Midbrain (tissue), 1 donor: ENCODE measurements around the gene OTUB2.

Source experiments
- DNase-seq: peaks from one replicate; lab custom pipeline; 2025; lab: John Stamatoyannopoulos, UW

The OTUB2 gene

GRCh38 chr14:94026173-94026888, at the start of gene OTUB2:
Gene OTUB2, plus strand, starts transcription at chr14:94026340. Its CDS starts 198 bp downstream, at chr14:94026538.
- DNase-seq: peak; percentile 98

DNA sequence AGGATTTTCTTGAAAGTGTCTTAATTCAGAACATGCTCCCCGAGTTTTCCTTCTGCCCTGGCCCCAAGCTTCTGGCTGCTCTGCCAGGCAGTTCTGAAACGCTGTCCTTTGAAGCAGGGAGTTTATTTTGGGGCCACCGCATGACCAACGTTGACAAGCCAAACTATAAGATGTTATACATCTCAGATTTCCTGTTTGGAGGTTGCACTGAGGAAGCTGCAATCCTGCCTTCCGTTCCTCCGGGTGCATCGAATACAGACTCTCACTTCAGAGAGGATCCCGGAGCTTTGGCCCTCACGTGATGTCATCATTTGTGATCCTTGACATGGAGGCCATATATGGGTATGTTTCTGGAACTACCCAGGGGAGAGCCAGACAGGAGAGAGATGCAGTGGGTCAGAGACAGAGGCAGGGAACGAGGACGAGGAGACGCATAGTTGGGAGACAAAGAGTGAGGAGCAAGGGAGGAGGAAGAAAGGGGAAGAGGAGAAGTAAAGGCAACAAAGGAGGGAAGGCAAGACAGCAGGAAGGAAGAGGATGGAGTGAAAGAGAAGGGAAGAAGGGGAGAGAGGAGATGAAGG, 49.6 kb upstream of the OTUB2 start, which contains the start of gene ASB2:
ASB2 (minus strand) TSS at position 94 of the 581 bp plus-strand sequence. CDS start 12,031 bp downstream, outside the sequence.
- DNase-seq: no peak

DNA sequence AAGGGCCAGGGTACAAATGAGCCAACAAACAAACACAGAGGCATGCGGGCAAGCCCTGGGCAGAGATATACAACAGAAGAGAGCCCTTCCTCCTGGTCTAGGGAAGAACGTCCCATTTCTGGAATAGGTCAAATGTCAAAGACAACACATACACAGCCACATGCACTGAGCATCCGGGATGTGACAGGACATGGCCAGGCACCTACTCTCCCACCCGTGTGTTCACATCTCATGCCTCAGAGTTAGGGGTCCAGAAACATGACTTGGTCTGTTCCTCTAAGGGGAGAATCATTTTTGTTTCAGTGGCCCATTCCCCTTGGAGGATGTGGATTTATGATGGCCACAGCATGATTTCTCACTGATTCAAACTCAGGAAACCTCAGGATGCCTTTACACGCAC, 49.0 kb upstream of the OTUB2 start:
- DNase-seq: no peak

GRCh38 chr14:93977790-93978581, 48.2 kb upstream of the OTUB2 start:
- no peak for DNase-seq

DNA sequence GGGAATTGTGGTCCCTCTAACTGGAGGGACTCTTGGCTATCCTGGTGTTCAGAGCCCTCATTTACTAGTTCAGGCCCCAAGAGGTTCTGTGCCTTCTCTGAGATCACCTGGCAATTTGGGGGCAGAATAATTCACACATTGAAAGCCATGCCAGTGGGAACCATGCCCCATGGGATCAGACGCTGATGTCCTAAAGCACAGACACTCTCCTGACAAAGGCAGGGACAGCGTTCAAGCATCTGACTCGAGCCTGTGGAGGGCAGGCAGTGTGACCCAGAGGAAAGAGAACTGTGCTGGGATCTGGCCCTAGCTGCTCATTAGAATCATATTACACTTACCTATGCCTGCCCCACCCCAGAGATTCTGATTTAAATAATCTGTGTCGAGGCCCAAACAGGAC, 47.4 kb upstream of the OTUB2 start:
- no peak for DNase-seq

- no peak for DNase-seq
These were observed 45.5 kb upstream of the OTUB2 start for GRCh38 chr14:93980456-93981201.

DNA sequence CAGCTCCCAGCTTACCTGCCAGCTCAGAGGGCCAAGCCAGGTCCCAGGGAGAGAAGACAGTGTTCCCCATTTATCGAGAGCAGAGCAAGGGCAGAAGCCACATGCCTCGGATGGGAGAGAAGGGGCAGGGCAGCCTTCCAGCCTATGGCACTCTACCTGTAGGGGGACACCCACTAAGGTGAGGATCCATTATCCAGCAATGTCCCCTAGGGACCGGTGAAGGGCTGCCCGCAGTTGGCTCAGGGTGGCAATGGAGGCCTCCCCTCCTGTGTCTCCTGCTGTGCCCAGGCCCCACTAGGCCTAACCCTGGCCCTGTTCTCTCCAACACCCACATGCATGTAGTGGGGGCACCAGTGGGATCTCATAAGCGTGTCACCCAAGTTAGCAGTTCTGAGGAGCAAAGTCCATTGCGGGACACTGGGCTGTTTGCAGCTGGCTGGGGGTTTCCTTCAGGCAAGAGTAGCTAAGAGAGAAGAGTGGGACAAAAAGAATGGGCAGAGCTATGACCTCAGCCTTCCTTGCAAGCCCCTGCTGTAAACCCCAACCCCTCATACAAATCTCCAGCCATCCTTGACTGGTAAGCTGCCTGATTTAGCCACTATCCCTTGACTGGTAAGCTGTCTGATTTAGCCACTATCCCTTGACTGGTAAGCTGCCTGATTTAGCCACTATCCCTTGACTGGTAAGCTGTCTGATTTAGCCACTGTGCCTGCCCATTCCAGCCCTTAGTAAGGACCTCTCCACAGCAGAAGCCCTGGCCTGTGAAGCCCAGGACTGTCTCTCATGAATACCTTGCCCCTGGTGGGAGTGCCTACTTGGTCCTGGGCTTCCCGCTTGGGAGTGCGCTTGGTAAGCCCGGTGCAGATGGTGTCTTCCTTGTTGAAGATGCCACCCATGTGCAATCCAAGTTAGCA, 44.6 kb upstream of the OTUB2 start:
- no peak for DNase-seq

GRCh38 chr14:93982230-93983007, 43.7 kb upstream of the OTUB2 start:
- DNase-seq: no peak

GRCh38 chr14:93984070-93984469, 42.1 kb upstream of the OTUB2 start:
- DNase-seq: no peak

- DNase-seq: no peak
These were observed 41.1 kb upstream of the OTUB2 start for GRCh38 chr14:93984987-93985410.

DNA sequence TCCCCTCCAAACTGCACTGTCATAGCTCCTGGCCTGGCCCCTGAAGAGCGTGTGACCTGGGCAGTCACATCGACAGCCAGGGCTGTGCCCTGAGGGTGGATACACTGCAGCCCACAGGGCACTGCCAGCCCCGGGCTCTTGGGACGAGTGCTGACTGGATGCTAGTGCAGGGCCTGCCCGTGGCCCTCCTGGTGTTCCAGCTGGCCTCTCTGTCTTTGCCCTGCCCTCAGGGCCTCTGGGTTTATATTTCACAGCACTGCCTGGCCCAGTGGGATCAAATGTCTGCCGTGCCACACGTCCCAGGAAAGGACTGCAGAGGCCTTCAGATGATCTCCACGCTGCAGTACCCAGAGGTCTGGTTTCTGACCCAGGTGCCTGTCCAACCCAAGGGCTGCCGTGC, 39.2 kb upstream of the OTUB2 start:
- DNase-seq: no peak

DNA sequence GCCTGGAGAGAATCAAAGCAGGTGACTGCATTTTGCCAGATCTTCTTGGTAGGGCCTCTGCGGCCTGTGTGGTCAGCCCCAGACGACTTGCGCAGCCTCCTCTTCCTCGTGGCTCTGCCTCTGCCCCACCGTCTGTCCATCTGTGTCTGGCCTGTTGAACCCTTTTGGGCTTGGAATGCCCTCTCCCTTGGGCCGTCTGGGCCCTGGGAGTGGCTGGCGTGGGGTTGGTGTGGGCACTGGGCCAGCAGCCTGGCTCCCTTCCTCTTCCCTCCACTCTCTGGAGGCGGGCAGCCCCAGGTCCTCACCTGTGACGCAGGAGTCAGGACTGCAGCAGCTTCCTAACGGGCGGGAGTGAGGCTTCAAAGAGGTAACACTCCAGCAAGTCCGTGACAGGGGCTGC, 38.8 kb upstream of the OTUB2 start:
- no peak for DNase-seq

GRCh38 chr14:93987815-93988476, 38.2 kb upstream of the OTUB2 start:
- DNase-seq: no peak

DNA sequence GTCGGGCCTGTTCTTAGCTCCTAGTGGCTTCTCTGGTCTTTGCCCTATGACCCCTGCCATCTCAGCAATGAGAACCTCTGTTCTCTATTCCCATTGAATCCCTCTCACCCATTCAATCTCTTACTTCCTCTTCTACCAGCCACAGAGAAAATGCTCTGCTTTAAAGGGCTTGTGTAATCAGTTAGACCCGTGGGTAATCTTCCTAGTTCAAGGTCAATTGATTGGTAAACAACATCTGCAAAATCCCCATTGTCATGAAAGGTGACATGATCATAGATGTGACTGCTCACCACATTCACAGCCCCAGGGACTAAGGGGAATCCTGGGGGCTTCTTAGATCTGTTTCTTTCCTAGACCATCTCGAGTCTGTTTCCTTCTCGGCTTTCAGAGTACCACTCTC, 36.2 kb upstream of the OTUB2 start:
- no peak for DNase-seq

DNA sequence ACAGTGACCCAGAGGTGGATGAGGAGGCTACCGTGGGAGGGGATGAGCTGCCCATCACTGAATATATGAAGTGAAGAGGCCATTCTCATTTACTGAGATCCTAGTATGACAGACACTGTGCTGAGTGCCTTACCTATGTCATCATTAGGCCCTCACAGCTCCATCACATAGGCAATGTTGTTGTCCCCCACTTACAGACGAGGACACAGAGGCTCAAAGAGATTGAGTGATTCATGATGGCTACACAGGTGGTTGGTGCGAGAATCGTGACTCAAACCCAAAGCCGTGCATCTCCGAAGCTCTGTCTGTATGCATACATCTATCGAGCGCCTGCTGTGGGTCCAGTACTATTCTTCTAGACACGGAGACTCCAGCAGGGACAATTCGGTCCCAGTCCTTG, 34.9 kb upstream of the OTUB2 start:
- no peak for DNase-seq

GRCh38 chr14:93991649-93992048, 34.5 kb upstream of the OTUB2 start:
- no peak for DNase-seq

DNA sequence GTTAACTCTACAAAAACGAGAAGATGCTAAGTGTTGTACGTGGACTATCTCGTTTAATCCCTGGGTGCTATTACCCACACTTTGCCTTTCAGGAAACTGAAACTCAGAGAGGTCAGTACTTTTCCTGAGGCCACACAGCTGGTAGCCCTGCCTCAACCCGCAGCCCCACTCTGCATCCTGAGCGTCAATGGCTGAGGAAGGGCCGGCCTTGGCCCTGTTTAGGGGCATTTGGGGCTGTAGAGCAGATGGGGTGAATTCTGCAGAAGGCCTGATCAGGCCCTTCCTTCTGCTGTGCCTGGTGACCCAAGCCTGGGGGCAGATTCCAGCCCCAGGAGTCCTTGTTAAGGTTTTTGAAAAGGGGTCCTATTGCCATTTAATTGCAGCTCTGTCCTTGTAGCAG, 32.8 kb upstream of the OTUB2 start:
- DNase-seq: no peak

DNA sequence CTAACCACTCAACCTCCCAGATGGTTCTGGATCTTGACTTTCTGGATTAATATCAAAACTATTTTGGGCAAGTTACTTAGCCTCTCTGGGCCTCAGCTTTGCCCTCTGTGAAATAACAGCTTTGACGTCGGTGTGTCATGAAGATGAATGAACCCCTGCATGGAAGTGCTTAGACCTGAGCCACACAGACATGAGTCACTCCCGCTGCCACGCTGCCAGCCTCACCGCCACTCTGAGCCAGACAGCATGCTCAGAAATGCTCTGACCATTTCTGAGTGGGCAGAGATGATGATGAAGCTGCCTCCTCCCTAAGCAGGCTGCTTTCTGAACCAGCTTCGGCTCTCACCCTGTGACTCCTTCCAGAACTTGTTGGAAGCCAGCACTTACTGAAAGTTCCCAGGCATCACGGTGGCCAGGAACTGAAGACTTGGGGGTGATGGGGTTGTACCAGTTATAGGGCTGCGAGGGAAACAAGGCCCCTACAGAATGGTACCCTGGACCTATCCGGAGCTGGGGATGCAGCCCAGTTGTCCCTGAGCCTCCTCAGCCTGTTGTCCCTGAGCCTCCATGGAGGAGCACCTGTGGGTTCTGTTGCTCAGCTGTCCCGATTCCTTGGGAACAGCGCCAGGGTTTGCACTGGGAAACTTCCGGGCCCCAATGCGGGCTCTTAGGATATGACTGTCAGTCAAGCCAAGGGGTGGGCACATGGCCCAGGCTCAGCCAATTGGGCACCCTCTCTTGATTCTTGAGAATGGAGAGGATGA, 31.0 kb upstream of the OTUB2 start:
- DNase-seq: no peak

DNA sequence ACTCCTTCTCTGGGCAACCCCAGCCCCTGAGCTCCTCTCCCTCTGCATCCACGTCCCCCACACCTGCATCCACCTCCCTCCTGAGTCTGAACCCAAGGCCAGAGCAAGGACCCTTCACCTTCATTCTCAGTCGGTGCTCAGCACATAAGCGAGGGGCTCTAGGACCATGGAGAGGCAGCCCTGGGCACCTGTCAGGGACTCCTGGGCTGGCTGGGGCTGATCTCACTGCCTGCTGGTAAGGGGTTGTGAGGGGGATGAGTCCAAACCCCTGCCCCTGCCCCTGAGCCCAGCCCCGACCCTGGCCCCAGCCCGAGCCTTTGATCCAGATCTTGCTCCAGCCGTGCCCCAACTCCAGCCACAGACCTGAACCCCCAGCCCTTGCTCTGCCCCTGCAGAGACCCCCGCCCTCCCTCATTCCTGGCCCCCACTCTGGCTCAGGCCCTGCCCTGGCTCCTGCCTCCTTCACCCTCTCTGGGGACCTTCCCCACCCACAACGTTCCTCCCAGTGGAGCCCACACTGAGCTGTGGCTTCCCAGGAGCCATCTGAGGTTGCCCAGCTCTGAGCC, 29.9 kb upstream of the OTUB2 start:
- no peak for DNase-seq
